HL-60/S4 treated with retinoic acid at 250 ng/mL for 4 days and 3 days (cell line): ENCODE data around the gene ADORA2B.
"Not testable (repeated sequence)": the region's sequence is repeated elsewhere in the genome, so short reads cannot be mapped to it uniquely, and the experiment has no call there.

Experiments used
- in situ Hi-C: fragments of 300-500 bp; cut with MboI; formaldehyde crosslinking; loops from 2 replicates; pipeline ENCODE4 v1.7.0; 2022; ENCODE audit warnings: low sequenced_read_pairs

ADORA2B gene

GRCh38 chr17:15921640-15922039 is 23.3 kb upstream of the ADORA2B start:
- in situ Hi-C loops, result no loop called here

GRCh38 chr17:15922586-15922985 is 22.3 kb upstream of the ADORA2B start:
- in situ Hi-C loops, result no loop called here

GRCh38 chr17:15926039-15926740 is 18.7 kb upstream of the ADORA2B start:
- in situ Hi-C loops, result no loop called here

- in situ Hi-C loops, result no loop called here
Observed at GRCh38 chr17:15928286-15928785, 16.6 kb upstream of the ADORA2B start.

- in situ Hi-C loops, result no loop called here
Observed at GRCh38 chr17:15929941-15930340, 15.0 kb upstream of the ADORA2B start.

GRCh38 chr17:15930426-15930825 is 14.5 kb upstream of the ADORA2B start:
- in situ Hi-C loops, result no loop called here

- in situ Hi-C loops, result no loop called here
Observed at GRCh38 chr17:15931394-15931793, 13.5 kb upstream of the ADORA2B start.

GRCh38 chr17:15934866-15935265 is 10.1 kb upstream of the ADORA2B start:
- in situ Hi-C loops, result no loop called here

GRCh38 chr17:15935891-15936290 is 9.0 kb upstream of the ADORA2B start:
- in situ Hi-C loops, result no loop called here

GRCh38 chr17:15936481-15936880 is 8.4 kb upstream of the ADORA2B start:
- in situ Hi-C loops, result not testable (repeated sequence)

- in situ Hi-C loops, result no loop called here
Observed at GRCh38 chr17:15941781-15942180, 3.1 kb upstream of the ADORA2B start.

- in situ Hi-C loops, result no loop called here
Observed at GRCh38 chr17:15942207-15942833, 2.6 kb upstream of the ADORA2B start.

- in situ Hi-C loops, result no loop called here
Observed at GRCh38 chr17:15943971-15944758, 765 bp upstream of the ADORA2B start.

- in situ Hi-C loops, result no loop called here
Observed at GRCh38 chr17:15945527-15946191, 729 bp downstream of the ADORA2B start.

GRCh38 chr17:15946611-15947120 is 1.7 kb downstream of the ADORA2B start:
- in situ Hi-C loops, result no loop called here

- in situ Hi-C loops, result no loop called here
Observed at GRCh38 chr17:15947271-15947670, 2.3 kb downstream of the ADORA2B start.

- in situ Hi-C loops, result no loop called here
Observed at GRCh38 chr17:15947976-15948752, 3.2 kb downstream of the ADORA2B start.

- in situ Hi-C loops, result no loop called here
Observed at GRCh38 chr17:15951368-15952047, 6.6 kb downstream of the ADORA2B start.

- in situ Hi-C loops, result no loop called here
Observed at GRCh38 chr17:15952048-15952532, 7.2 kb downstream of the ADORA2B start.
